Gastroesophageal sphincter (tissue), 3 donors: Measurements from ENCODE around the gene SHOC1.

Source experiments
- EP300 ChIP-seq: sonication (generic); formaldehyde crosslinking; IDR thresholded peaks from one replicate; pipeline ENCODE4 v1.6.1; 2017; ENCODE audit warnings: antibody characterized with exemption, mild to moderate bottlenecking
- POLR2A ChIP-seq, 2 donors: fragments of 450-650 bp; IDR thresholded peaks; one replicate each; pipeline ENCODE4 v1.6.1; 2017; ENCODE audit warnings: antibody characterized with exemption in 2 of 2, mild to moderate bottlenecking in 2 of 2, moderate library complexity in 1 of 2
- POLR2AphosphoS5 ChIP-seq: sonication (generic); formaldehyde crosslinking; IDR thresholded peaks from one replicate; pipeline ENCODE4 v1.6.1; 2017; ENCODE audit warnings: antibody characterized with exemption
- TF ChIP-seq, protein P1 (sequence below), 4 experiments: fragments of 200-600 bp in 2 of 4; fragments of 450-650 bp in 2 of 4; sonication (generic) in 1 of 4; IDR thresholded peaks; one replicate each; pipeline ENCODE4 v1.5.1; 2017 to 2019; ENCODE audit warnings: antibody characterized with exemption in 4 of 4, mild to moderate bottlenecking in 2 of 4, moderate library complexity in 2 of 4

DNA sequence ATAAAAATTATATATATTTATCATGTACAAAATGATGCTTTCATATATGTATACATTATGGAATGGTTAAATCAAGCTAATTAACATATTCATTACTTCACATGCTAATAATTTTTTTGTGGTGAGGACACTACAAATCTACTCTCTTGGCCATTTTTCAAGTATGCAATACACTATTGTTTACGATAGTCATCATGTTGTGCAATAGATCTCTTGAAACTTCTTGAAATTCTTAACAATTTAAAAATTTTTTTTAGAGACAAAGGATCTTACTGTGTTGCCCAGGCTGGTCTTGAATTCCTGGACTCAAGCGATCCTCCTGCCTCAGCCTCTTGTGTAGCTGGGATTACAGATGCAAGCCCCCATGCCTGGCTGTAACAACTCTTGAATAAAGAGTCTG is 45.2 kb upstream of the SHOC1 start:
- TF ChIP-seq POLR2AphosphoS5, result no peak
- TF ChIP-seq, protein P1, sequence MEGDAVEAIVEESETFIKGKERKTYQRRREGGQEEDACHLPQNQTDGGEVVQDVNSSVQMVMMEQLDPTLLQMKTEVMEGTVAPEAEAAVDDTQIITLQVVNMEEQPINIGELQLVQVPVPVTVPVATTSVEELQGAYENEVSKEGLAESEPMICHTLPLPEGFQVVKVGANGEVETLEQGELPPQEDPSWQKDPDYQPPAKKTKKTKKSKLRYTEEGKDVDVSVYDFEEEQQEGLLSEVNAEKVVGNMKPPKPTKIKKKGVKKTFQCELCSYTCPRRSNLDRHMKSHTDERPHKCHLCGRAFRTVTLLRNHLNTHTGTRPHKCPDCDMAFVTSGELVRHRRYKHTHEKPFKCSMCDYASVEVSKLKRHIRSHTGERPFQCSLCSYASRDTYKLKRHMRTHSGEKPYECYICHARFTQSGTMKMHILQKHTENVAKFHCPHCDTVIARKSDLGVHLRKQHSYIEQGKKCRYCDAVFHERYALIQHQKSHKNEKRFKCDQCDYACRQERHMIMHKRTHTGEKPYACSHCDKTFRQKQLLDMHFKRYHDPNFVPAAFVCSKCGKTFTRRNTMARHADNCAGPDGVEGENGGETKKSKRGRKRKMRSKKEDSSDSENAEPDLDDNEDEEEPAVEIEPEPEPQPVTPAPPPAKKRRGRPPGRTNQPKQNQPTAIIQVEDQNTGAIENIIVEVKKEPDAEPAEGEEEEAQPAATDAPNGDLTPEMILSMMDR (IDR thresholded peaks at IDR 0.05), result no peak
- no peak for TF ChIP-seq POLR2A (IDR thresholded peaks at IDR 0.05)
- TF ChIP-seq EP300, result no peak
